WTC11 (cell line): ENCODE data around the gene MRGPRF.

Source experiments
- ESRRA ChIP-seq: sonication (generic); formaldehyde crosslinking; IDR thresholded peaks from 2 replicates; pipeline ENCODE4 v1.8.1; 2022; ENCODE audit warnings: mild to moderate bottlenecking, missing genetic modification reagents, borderline replicate concordance
- FOXJ3 ChIP-seq: sonication (generic); formaldehyde crosslinking; IDR thresholded peaks from 2 replicates; pipeline ENCODE4 v1.9.0; 2021; ENCODE audit warnings: missing genetic modification reagents, mild to moderate bottlenecking, borderline replicate concordance
- NFE2L1 ChIP-seq: sonication (generic); formaldehyde crosslinking; IDR thresholded peaks from 2 replicates; pipeline ENCODE4 v1.8.1; 2023; ENCODE audit warnings: missing genetic modification reagents
- TF ChIP-seq, protein P1 (sequence below): fragments of 200-600 bp; IDR thresholded peaks from 2 replicates; pipeline ENCODE4 v1.8.0; 2022; ENCODE audit warnings: antibody characterized with exemption
- TF ChIP-seq, protein P2 (sequence below): sonication (generic); formaldehyde crosslinking; IDR thresholded peaks from 2 replicates; pipeline ENCODE4 v1.8.0; 2023; ENCODE audit warnings: missing genetic modification reagents

DNA sequence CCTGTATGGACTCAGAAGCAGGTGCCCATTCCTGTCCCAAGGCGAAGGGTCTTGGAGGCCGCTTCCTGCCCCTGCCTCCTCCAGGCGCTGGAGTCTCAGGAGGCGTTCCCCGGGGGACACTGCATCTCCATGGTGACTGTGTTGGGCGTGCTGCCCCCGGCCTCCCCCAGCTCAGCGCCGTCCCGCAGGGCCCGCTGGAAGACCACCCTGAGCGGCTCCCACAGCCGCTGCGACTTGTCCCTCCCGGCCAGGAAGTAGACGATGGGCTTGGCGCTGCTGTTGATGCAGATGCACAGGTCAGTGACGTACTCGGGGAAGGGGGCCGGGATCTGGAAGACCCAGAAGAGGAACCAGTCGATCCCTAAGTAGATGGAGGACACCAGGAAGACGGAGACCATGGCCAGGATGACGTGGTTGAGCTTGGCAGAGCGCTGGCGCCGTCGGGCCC lies 7.8 kb downstream of the MRGPRF start:
- TF ChIP-seq, protein P1, sequence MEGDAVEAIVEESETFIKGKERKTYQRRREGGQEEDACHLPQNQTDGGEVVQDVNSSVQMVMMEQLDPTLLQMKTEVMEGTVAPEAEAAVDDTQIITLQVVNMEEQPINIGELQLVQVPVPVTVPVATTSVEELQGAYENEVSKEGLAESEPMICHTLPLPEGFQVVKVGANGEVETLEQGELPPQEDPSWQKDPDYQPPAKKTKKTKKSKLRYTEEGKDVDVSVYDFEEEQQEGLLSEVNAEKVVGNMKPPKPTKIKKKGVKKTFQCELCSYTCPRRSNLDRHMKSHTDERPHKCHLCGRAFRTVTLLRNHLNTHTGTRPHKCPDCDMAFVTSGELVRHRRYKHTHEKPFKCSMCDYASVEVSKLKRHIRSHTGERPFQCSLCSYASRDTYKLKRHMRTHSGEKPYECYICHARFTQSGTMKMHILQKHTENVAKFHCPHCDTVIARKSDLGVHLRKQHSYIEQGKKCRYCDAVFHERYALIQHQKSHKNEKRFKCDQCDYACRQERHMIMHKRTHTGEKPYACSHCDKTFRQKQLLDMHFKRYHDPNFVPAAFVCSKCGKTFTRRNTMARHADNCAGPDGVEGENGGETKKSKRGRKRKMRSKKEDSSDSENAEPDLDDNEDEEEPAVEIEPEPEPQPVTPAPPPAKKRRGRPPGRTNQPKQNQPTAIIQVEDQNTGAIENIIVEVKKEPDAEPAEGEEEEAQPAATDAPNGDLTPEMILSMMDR, result no peak
- TF ChIP-seq NFE2L1, result no peak
- TF ChIP-seq, protein P2, sequence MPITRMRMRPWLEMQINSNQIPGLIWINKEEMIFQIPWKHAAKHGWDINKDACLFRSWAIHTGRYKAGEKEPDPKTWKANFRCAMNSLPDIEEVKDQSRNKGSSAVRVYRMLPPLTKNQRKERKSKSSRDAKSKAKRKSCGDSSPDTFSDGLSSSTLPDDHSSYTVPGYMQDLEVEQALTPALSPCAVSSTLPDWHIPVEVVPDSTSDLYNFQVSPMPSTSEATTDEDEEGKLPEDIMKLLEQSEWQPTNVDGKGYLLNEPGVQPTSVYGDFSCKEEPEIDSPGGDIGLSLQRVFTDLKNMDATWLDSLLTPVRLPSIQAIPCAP (CRISPR knock-in tag), result no peak
- TF ChIP-seq FOXJ3 (CRISPR knock-in tag), result no peak
- no peak for TF ChIP-seq ESRRA (CRISPR knock-in tag)
